Liver (tissue), 3 donors: ENCODE results near the gene SH3PXD2A.

Experiments
- ATF3 ChIP-seq: IDR thresholded peaks from 2 replicates; pipeline ENCODE4 v1.6.1; 2016; ENCODE audit warnings: antibody characterized with exemption
- EGR1 ChIP-seq, 2 donors: IDR thresholded peaks; 2 replicates each; pipeline ENCODE4 v1.6.1; 2016 to 2018; ENCODE audit warnings: antibody characterized with exemption in 2 of 2, low read depth in 2 of 2
- FOXA1 ChIP-seq: IDR thresholded peaks from 2 replicates; pipeline ENCODE4 v1.6.1; 2016; ENCODE audit warnings: antibody characterized with exemption
- FOXA2 ChIP-seq: IDR thresholded peaks from 2 replicates; pipeline ENCODE4 v1.6.1; 2016; ENCODE audit warnings: antibody characterized with exemption
- GABPA ChIP-seq, 2 donors: IDR thresholded peaks in 1 of 2; conservative IDR thresholded peaks in 1 of 2; 2 replicates each; pipeline ENCODE4 v1.6.1; 2016; ENCODE audit warnings: antibody characterized with exemption in 2 of 2, mild to moderate bottlenecking in 1 of 2, moderate library complexity in 1 of 2
- HNF4G ChIP-seq: IDR thresholded peaks from 2 replicates; pipeline ENCODE4 v1.6.1; 2016; ENCODE audit warnings: antibody characterized with exemption
- TF ChIP-seq, protein P1 (sequence below): fragments of 150-350 bp; IDR thresholded peaks from 2 replicates; pipeline ENCODE4 v1.5.1; 2017; ENCODE audit warnings: improper control_type of control experiment, low read depth, low read length; ENCODE audit not compliant: missing input control
- TF ChIP-seq, protein P2 (sequence below): IDR thresholded peaks from 2 replicates; pipeline ENCODE4 v1.6.1; 2016; ENCODE audit warnings: antibody characterized with exemption, mild to moderate bottlenecking
- donor health status: healthy.
- donor health status: healthy.

GRCh38 chr10:103718247-103718620 is 137.1 kb downstream of the SH3PXD2A start:
- TF ChIP-seq, protein P1, sequence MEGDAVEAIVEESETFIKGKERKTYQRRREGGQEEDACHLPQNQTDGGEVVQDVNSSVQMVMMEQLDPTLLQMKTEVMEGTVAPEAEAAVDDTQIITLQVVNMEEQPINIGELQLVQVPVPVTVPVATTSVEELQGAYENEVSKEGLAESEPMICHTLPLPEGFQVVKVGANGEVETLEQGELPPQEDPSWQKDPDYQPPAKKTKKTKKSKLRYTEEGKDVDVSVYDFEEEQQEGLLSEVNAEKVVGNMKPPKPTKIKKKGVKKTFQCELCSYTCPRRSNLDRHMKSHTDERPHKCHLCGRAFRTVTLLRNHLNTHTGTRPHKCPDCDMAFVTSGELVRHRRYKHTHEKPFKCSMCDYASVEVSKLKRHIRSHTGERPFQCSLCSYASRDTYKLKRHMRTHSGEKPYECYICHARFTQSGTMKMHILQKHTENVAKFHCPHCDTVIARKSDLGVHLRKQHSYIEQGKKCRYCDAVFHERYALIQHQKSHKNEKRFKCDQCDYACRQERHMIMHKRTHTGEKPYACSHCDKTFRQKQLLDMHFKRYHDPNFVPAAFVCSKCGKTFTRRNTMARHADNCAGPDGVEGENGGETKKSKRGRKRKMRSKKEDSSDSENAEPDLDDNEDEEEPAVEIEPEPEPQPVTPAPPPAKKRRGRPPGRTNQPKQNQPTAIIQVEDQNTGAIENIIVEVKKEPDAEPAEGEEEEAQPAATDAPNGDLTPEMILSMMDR: no peak
- TF ChIP-seq EGR1 (IDR thresholded peaks at IDR 0.05; ENCODE audit: low read depth in 2 of 2) (no peak), HNF4G (no peak), FOXA1 (no peak), FOXA2 (no peak), ATF3 (no peak), GABPA (IDR thresholded peaks at IDR 0.05 in 1 of 2, conservative IDR thresholded peaks at IDR 0.05 in 1 of 2) (no peak)
- TF ChIP-seq, protein P2, sequence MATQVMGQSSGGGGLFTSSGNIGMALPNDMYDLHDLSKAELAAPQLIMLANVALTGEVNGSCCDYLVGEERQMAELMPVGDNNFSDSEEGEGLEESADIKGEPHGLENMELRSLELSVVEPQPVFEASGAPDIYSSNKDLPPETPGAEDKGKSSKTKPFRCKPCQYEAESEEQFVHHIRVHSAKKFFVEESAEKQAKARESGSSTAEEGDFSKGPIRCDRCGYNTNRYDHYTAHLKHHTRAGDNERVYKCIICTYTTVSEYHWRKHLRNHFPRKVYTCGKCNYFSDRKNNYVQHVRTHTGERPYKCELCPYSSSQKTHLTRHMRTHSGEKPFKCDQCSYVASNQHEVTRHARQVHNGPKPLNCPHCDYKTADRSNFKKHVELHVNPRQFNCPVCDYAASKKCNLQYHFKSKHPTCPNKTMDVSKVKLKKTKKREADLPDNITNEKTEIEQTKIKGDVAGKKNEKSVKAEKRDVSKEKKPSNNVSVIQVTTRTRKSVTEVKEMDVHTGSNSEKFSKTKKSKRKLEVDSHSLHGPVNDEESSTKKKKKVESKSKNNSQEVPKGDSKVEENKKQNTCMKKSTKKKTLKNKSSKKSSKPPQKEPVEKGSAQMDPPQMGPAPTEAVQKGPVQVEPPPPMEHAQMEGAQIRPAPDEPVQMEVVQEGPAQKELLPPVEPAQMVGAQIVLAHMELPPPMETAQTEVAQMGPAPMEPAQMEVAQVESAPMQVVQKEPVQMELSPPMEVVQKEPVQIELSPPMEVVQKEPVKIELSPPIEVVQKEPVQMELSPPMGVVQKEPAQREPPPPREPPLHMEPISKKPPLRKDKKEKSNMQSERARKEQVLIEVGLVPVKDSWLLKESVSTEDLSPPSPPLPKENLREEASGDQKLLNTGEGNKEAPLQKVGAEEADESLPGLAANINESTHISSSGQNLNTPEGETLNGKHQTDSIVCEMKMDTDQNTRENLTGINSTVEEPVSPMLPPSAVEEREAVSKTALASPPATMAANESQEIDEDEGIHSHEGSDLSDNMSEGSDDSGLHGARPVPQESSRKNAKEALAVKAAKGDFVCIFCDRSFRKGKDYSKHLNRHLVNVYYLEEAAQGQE: no peak
